ENCODE data around the gene CHID1. TPM values are rescaled to one million over a fixed set of nuclear protein-coding genes. Genes with fewer than 3 reads are reported as not detected.

The CHID1 gene
- total and polyA plus RNA-seq, 2 of the 4 experiments (the other 2 are of a cell fraction): 34.2 to 121 TPM

DNA sequence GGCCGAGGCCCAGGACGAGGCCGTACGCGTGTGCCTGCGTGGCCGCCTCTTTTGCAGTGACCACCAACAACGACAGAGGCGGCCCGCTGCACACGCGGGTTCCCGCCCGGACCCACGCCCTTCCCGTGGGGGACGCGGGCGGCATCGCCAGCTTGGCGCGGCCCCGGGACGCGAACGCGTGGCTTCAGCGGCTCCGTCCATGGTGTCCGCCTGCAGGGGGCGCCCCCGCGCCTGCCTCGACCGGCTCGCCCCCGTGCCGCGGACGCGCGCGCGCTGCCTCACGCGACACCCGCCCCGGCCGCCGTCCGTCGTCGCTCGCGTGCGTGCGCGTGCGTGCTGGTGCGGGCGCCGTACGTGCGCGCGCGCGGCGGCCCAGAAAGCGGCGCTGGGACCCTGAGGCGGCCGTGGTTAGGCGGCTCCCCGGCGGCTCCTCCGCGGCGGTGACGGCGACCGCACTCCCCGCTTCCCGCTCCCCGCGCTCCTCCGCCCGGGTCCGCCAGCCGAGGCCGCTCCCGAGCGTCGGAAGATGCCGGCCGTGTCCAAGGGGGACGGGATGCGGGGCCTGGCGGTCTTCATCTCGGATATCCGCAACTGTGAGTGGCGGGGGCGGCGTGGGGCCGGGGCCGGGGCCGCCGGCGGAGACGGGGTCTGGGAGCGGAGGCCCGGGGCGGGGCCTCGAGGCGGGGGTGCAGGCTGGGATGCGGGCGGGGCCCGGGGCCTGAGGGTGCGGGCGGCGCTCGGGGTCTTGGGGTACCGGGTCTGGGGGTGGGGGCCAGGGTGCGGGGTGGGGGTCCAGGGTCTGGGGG is 15.1 kb upstream of the CHID1 start, which contains the start of gene AP2A2 (continued):
- TF ChIP-seq MXI1 (IDR thresholded peaks at IDR 0.05; ENCODE audit: borderline replicate concordance, low read depth, low read length): 0 out of 2 replicates have a peak, but pooled peaks have one; percentile 20
- TF ChIP-seq RCOR1 (IDR thresholded peaks at IDR 0.05; ENCODE audit: insufficient replicate concordance, low read length): peak; percentile 95
- no peak for TF ChIP-seq MAFK (IDR thresholded peaks at IDR 0.05; ENCODE audit: low read depth, low read length)
- peak; percentile 26; the same call in 1 of the 2 replicates for TF ChIP-seq RAD21 (IDR thresholded peaks at IDR 0.05; ENCODE audit: low read length)

GRCh38 chr11:925158-925495 is 14.5 kb upstream of the CHID1 start:
- Histone ChIP-seq H4K5ac (ENCODE audit: low read depth, low read length) (no peak overlapping the region; the same call in 1 of the 2 replicates), H3K56ac (ENCODE audit: extremely low read depth, insufficient read depth, low read length) (no peak overlapping the region), H2BK120ac (ENCODE audit: low read depth, low read length) (no peak overlapping the region), H2BK15ac (ENCODE audit: low read depth, low read length) (no peak overlapping the region), H2BK20ac (ENCODE audit: low read depth, low read length) (no peak overlapping the region), H3K4me1 (ENCODE audit: control insufficient read depth, insufficient read depth, low read length) (peaks cover 4% of the 10 kb centered on the region), H3K23ac (ENCODE audit: low read depth, low read length) (no peak overlapping the region), H3K9me1 (ENCODE audit: insufficient read depth, low read length) (peaks cover 16% of the 10 kb centered on the region), H4K91ac (ENCODE audit: insufficient read depth, low read depth, low read length) (no peak overlapping the region), H2AK9ac (replicated peaks; ENCODE audit: low read depth, low read length, poor library complexity) (peak overlapping the region; percentile 72), H3K4me3 (ENCODE audit: insufficient read depth, low read depth, low read length) (peak overlapping the region; percentile 45), H3K9ac (ENCODE audit: low read depth, low read length) (no peak overlapping the region), H2AFZ (replicated peaks; ENCODE audit: low read length, poor library complexity) (peak overlapping the region; percentile 93), H2AK5ac (ENCODE audit: low read depth, low read length) (peak overlapping the region; percentile 26; the same call in 1 of the 2 replicates), H3K4me2 (ENCODE audit: low read depth, low read length) (no peak overlapping the region), H4K20me1 (ENCODE audit: insufficient read depth, low read length) (peaks cover 37% of the 10 kb centered on the region), H3K14ac (replicated peaks; ENCODE audit: low read depth, low read length) (no peak overlapping the region), H3K18ac (ENCODE audit: low read depth, low read length) (no peak overlapping the region), H3K9me3 (ENCODE audit: control insufficient read depth, insufficient read depth, low read length) (no peaks in the 10 kb centered on the region), H4K8ac (ENCODE audit: low read depth in 2 of 2, low read length in 2 of 2) (peak overlapping the region; percentile 78 to 83; a peak in 2 of 4 replicates), H3K79me1 (ENCODE audit: low read depth in 1 of 2, low read length in 2 of 2) (peaks cover 8 to 38% of the 10 kb centered on the region in 2 experiments; a peak in 3 of 4 replicates), H3K27me3 (ENCODE audit: control insufficient read depth, insufficient read depth, low read length) (no peaks in the 10 kb centered on the region), H3K4ac (ENCODE audit: low read depth, low read length) (peak overlapping the region; percentile 65; the same call in 1 of the 2 replicates), H3K36me3 (ENCODE audit: control insufficient read depth, insufficient read depth, low read length) (peaks cover 12% of the 10 kb centered on the region), H2BK5ac (ENCODE audit: low read depth, low read length, poor library complexity, severe bottlenecking) (no peak overlapping the region), H3K27ac (ENCODE audit: insufficient read depth, low read length) (no peak overlapping the region)
- TF ChIP-seq SMC3 (IDR thresholded peaks at IDR 0.05; ENCODE audit: low read depth, low read length): no peak
- no peak for TF ChIP-seq RFX5 (IDR thresholded peaks at IDR 0.05; ENCODE audit: low read depth, low read length)
- TF ChIP-seq RCOR1 (IDR thresholded peaks at IDR 0.05; ENCODE audit: insufficient replicate concordance, low read length): no peak
- TF ChIP-seq, protein P1, sequence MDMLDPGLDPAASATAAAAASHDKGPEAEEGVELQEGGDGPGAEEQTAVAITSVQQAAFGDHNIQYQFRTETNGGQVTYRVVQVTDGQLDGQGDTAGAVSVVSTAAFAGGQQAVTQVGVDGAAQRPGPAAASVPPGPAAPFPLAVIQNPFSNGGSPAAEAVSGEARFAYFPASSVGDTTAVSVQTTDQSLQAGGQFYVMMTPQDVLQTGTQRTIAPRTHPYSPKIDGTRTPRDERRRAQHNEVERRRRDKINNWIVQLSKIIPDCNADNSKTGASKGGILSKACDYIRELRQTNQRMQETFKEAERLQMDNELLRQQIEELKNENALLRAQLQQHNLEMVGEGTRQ (IDR thresholded peaks at IDR 0.05; ENCODE audit: low read depth, low read length): no peak
- no peak for TF ChIP-seq CHD1 (IDR thresholded peaks at IDR 0.05; ENCODE audit: low read depth, low read length)
- TF ChIP-seq MAFK (IDR thresholded peaks at IDR 0.05; ENCODE audit: low read depth, low read length): no peak
- TF ChIP-seq FOS (IDR thresholded peaks at IDR 0.05; ENCODE audit: low read depth, low read length): no peak
- DNase-seq (no peak), ATAC-seq (ENCODE audit: low read depth) (no peak)
- no TSS peak for BruUV-seq (replicated peaks)
- 75% methylated on average over 24 of the region's 28 CpGs; no CpG with 5 or more reads in 1 of the 2 experiments for WGBS, 2 experiments (ENCODE audit: extremely low coverage in 2 of 2, insufficient read length in 1 of 2)
- in situ Hi-C loops (cut with MboI; ENCODE audit: low sequenced_read_pairs): no loop called here
- ChIA-PET CTCF (interaction anchor here (0.6 kb wide), 1 partner anchor 12 kb away, joined by 3 read pairs; no protein-coding TSS in a partner anchor), POLR2A (ENCODE audit: unreplicated experiment) (no interaction called here)
- dilution Hi-C loops (cut with HindIII; ENCODE audit: low sequenced_read_pairs, unreplicated experiment): no loop called here
- intact Hi-C loops (cut with micrococcal nuclease): no loop called here
